Body of pancreas (tissue), 4 donors: ENCODE data around the gene CEP170B.

Experiments
- CTCF ChIP-seq, 7 experiments: fragments of 450-650 bp in 4 of 7; fragments of 200-600 bp in 3 of 7; sonication (generic) in 3 of 7; IDR thresholded peaks; one replicate each; pipeline ENCODE4 v1.5.1; 2016 to 2019; ENCODE audit warnings: antibody characterized with exemption in 7 of 7
- POLR2A ChIP-seq, 3 donors: fragments of 450-650 bp; IDR thresholded peaks; one replicate each; pipeline ENCODE4 v1.6.1; 2016; ENCODE audit warnings: antibody characterized with exemption in 3 of 3, mild to moderate bottlenecking in 2 of 3

DNA sequence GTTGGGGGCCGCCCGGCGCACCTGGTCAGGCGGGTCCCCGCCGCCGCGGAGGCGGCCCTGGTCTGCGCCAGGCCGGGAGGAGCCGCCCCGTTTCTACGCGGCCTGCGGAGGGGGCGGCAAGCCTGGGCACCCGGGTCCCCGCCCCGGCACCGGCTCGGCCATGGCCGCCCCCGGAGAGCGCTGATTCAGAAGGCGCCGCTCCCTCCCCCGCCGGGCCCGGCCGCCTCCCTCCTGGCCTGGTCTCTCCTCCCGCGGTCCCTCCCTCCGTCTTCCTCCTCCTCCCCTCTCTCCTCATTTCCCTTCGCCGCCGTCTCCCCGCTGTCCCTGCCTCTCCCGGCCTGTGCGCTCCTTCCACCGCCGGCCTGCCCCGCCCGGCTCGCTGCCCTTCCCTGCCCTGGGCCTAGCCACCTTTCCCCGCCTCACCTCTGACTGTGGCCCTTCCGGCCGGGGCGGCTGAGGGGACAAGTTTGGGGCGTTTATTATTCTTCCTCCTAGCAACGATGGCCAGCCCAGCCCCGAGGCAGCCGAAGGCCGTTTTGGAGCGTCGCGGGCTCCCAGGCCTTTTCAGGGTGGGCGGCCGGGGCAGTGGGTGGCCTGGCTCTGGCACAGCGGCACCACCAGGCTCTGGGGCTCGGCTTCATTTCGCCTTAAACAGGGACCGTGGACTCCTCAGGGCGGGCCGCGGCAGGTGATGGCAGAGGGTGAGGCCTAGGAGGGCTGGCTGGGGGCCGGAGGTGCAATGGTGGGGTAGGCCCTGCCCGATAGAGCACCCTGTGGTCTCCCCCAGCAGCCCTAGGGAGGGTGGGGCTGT lies 768 bp downstream of the CEP170B start:
- TF ChIP-seq POLR2A (IDR thresholded peaks at IDR 0.05) (peak; percentile 23 to 57 (median 53)), CTCF (IDR thresholded peaks at IDR 0.05) (no peak)
